Endodermal cell (in vitro differentiated cells): Measurements from ENCODE around the gene KCNN2. TPM values are rescaled to one million over a fixed set of nuclear protein-coding genes. Genes with fewer than 3 reads are reported as not detected.

Experiments used
- DNase-seq: peaks from one replicate; pipeline ENCODE4 v3.0.0-alpha.2; 2017
- H3K27ac ChIP-seq: 2 replicates; pipeline ENCODE4 v1.5.1; 2013; ENCODE audit warnings: mild to moderate bottlenecking, low read depth, low read length, moderate library complexity
- H3K27me3 ChIP-seq: 2 replicates; pipeline ENCODE4 v1.6.1; 2013; ENCODE audit warnings: mild to moderate bottlenecking, low read length, moderate library complexity; ENCODE audit not compliant: insufficient read depth, control insufficient read depth, poor library complexity, severe bottlenecking
- H3K36me3 ChIP-seq: 2 replicates; pipeline ENCODE4 v1.7.0; 2013; ENCODE audit warnings: mild to moderate bottlenecking, low read length, moderate library complexity; ENCODE audit not compliant: control insufficient read depth, insufficient read depth
- H3K4me1 ChIP-seq: one replicate; pipeline ENCODE4 v1.7.0; 2013; ENCODE audit warnings: low read length; ENCODE audit not compliant: control insufficient read depth, insufficient read depth
- H3K4me3 ChIP-seq: 2 replicates; pipeline ENCODE4 v1.5.1; 2013; ENCODE audit warnings: mild to moderate bottlenecking, low read length, moderate library complexity
- H3K9ac ChIP-seq: 2 replicates; pipeline ENCODE4 v1.6.1; 2013; ENCODE audit warnings: mild to moderate bottlenecking, low read length, moderate library complexity; ENCODE audit not compliant: poor library complexity, severe bottlenecking; ENCODE audit errors: extremely low read depth
- H3K9me3 ChIP-seq: 2 replicates; pipeline ENCODE4 v1.6.1; 2013; ENCODE audit warnings: mild to moderate bottlenecking, low read length, moderate library complexity; ENCODE audit not compliant: control insufficient read depth
- H3K27ac Mint-ChIP-seq: 2 replicates; pipeline ENCODE4 v1.8.0; 2020; ENCODE audit warnings: mixed read lengths
- H3K27me3 Mint-ChIP-seq: 2 replicates; pipeline ENCODE4 v1.8.0; 2021; ENCODE audit warnings: mild to moderate bottlenecking, mixed read lengths; ENCODE audit not compliant: insufficient read depth
- H3K36me3 Mint-ChIP-seq: 2 replicates; pipeline ENCODE4 v1.8.0; 2020; ENCODE audit warnings: low read depth, mixed read lengths
- H3K4me1 Mint-ChIP-seq: 2 replicates; pipeline ENCODE4 v1.8.0; 2020; ENCODE audit warnings: mixed read lengths
- H3K4me3 Mint-ChIP-seq: 2 replicates; pipeline ENCODE4 v1.8.0; 2020; ENCODE audit warnings: mild to moderate bottlenecking, moderate library complexity, mixed read lengths
- H3K9me3 Mint-ChIP-seq: 2 replicates; pipeline ENCODE4 v1.8.0; 2020; ENCODE audit warnings: mild to moderate bottlenecking, mixed read lengths
- WGBS, 2 experiments: methylation state at CpG; one replicate each; pipeline versions ENCODE4 v1.1.5 to v1.1.7; 2013; ENCODE audit warnings: missing lambda C conversion rate in 2 of 2, mixed read lengths in 1 of 2; ENCODE audit not compliant: insufficient coverage in 1 of 2, insufficient read length in 1 of 2; 5-methylcytosine and 5-hydroxymethylcytosine counted together
- total RNA-seq, 2 donors: library from RNA; stranded (reverse); fragmentation: NEBNext Ultra II Directional in 1 of 2; extraction: Animal tissue kit (Norgen Biotek cat#: 25700) in 1 of 2; gene quantifications; 2 replicates in 1 of 2; 3 replicates in 1 of 2; pipeline ENCODE4 v1.2.1, GENCODE V29; 2021
- TF ChIP-seq, protein P1 (sequence below): fragments of 200-600 bp; sonication (generic); conservative IDR thresholded peaks from 2 replicates; pipeline ENCODE4 v1.5.0; 2021; ENCODE audit warnings: antibody characterized with exemption, mild to moderate bottlenecking

KCNN2 gene
- total RNA-seq, 2 donors from 2014 or later = 3.0 to 4.7 TPM

GRCh38 chr5:114319821-114320220 lies 42.0 kb upstream of the KCNN2 start:
- H3K4me1 Mint-ChIP-seq = peaks cover 42% of the 10 kb centered on the region
- no peak overlapping the region for H3K4me3 Mint-ChIP-seq
- no peak overlapping the region for H3K9ac ChIP-seq
- no peaks in the 10 kb centered on the region for H3K36me3 Mint-ChIP-seq
- no peak overlapping the region for H3K27ac ChIP-seq
- H3K27me3 ChIP-seq = no peaks in the 10 kb centered on the region
- DNase-seq = no peak
- peaks cover 15% of the 10 kb centered on the region for H3K4me1 ChIP-seq
- no peak overlapping the region for H3K4me3 ChIP-seq
- H3K9me3 ChIP-seq = no peaks in the 10 kb centered on the region
- WGBS, 2 experiments = 71% methylated on average over 1 of the region's 1 CpG; no CpG with 5 or more reads in 1 of the 2 experiments
- no peaks in the 10 kb centered on the region for H3K27me3 Mint-ChIP-seq
- H3K27ac Mint-ChIP-seq = no peak overlapping the region
- H3K9me3 Mint-ChIP-seq = no peaks in the 10 kb centered on the region
- TF ChIP-seq, protein P1, sequence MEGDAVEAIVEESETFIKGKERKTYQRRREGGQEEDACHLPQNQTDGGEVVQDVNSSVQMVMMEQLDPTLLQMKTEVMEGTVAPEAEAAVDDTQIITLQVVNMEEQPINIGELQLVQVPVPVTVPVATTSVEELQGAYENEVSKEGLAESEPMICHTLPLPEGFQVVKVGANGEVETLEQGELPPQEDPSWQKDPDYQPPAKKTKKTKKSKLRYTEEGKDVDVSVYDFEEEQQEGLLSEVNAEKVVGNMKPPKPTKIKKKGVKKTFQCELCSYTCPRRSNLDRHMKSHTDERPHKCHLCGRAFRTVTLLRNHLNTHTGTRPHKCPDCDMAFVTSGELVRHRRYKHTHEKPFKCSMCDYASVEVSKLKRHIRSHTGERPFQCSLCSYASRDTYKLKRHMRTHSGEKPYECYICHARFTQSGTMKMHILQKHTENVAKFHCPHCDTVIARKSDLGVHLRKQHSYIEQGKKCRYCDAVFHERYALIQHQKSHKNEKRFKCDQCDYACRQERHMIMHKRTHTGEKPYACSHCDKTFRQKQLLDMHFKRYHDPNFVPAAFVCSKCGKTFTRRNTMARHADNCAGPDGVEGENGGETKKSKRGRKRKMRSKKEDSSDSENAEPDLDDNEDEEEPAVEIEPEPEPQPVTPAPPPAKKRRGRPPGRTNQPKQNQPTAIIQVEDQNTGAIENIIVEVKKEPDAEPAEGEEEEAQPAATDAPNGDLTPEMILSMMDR = no peak
- no peaks in the 10 kb centered on the region for H3K36me3 ChIP-seq

DNA sequence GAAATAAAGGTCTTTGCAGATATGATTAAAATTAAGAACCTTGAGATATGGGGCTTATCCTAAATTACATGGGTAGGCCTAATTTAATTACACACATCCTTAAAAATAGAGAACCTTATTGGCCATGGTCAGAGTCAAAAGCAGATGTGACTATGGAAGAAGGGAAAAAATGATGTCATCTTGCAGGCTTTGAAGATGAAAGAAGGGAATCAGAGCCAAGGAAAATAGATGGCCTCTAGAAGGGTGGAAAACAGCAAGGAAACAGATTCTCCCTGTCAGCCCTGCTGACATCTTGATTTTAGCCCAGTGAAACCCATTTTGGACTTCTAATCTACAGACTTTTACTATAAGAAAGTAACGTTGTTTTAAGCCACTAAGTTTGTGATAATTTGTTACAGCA lies 37.6 kb upstream of the KCNN2 start:
- 100% methylated on average over 1 of the region's 1 CpG; no CpG with 5 or more reads in 1 of the 2 experiments for WGBS, 2 experiments
- TF ChIP-seq, protein P1 = no peak
- Mint-ChIP-seq H3K4me1 (peaks cover 13% of the 10 kb centered on the region), H3K4me3 (no peak overlapping the region), H3K9me3 (no peaks in the 10 kb centered on the region), H3K27me3 (no peaks in the 10 kb centered on the region), H3K36me3 (no peaks in the 10 kb centered on the region), H3K27ac (no peak overlapping the region)
- DNase-seq = no peak
- no peaks in the 10 kb centered on the region for H3K9me3 ChIP-seq
- H3K36me3 ChIP-seq = no peaks in the 10 kb centered on the region
- H3K9ac ChIP-seq = no peak overlapping the region
- H3K4me1 ChIP-seq = no peaks in the 10 kb centered on the region
- H3K27ac ChIP-seq = no peak overlapping the region
- no peaks in the 10 kb centered on the region for H3K27me3 ChIP-seq
- no peak overlapping the region for H3K4me3 ChIP-seq

GRCh38 chr5:114325541-114325940 lies 36.3 kb upstream of the KCNN2 start:
- H3K4me3 ChIP-seq = no peak overlapping the region
- 79 to 100% methylated on average over 1 to 3 of the region's 3 CpGs for WGBS, 2 experiments
- peaks cover 13% of the 10 kb centered on the region for H3K4me1 Mint-ChIP-seq
- no peaks in the 10 kb centered on the region for H3K27me3 Mint-ChIP-seq
- no peaks in the 10 kb centered on the region for H3K36me3 ChIP-seq
- H3K36me3 Mint-ChIP-seq = no peaks in the 10 kb centered on the region
- TF ChIP-seq, protein P1 = no peak
- no peak overlapping the region for H3K27ac ChIP-seq
- H3K4me3 Mint-ChIP-seq = no peak overlapping the region
- H3K4me1 ChIP-seq = no peaks in the 10 kb centered on the region
- H3K9me3 Mint-ChIP-seq = no peaks in the 10 kb centered on the region
- DNase-seq = no peak
- no peaks in the 10 kb centered on the region for H3K9me3 ChIP-seq
- H3K9ac ChIP-seq = no peak overlapping the region
- no peak overlapping the region for H3K27ac Mint-ChIP-seq
- no peaks in the 10 kb centered on the region for H3K27me3 ChIP-seq
